ENCODE measurements around the gene ROR2.

The ROR2 gene

DNA sequence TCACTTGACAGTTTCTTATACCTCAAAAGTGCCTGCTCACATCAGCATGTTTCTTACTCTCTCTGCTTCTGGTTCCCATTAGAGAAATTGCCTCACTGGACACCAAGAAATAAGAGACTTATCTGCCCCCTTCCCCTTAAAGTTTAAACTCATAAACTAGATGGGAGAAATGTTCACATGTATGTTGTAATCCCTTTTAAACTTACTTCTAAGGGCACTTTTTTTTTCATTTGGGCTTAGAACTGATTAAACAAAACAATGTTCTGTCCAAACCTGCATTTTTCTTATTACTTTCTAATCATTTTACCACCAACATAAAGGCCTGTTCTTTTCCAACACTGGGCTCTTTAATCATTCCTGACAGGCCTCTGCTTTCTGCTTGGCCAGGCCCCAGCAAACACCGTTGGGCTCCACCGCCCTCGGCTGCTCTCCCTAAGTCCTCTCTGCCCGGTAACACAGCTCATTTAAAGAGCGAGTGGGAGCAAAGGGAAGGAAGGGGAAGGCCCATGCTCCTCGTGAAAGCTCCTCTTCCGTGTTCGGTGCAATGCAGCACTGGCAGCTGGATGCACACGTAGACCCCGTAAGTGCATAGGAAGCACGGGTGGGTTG lies 53.4 kb downstream of the ROR2 start:
- peak; percentile 63 for TF ChIP-seq ISL1 (CRISPR knock-in tag; IDR thresholded peaks at IDR 0.05)
- TF ChIP-seq ESRRG (CRISPR knock-in tag; IDR thresholded peaks at IDR 0.05), result no peak
- TF ChIP-seq RARB (CRISPR knock-in tag; IDR thresholded peaks at IDR 0.05), result no peak
- TF ChIP-seq ZFP30 (CRISPR knock-in tag; IDR thresholded peaks at IDR 0.05), result no peak
- no peak for TF ChIP-seq TOX (CRISPR knock-in tag; IDR thresholded peaks at IDR 0.05; ENCODE audit: borderline replicate concordance)
- TF ChIP-seq CSRNP3 (CRISPR knock-in tag; IDR thresholded peaks at IDR 0.05), result no peak
- no peak for TF ChIP-seq ARNTL (CRISPR knock-in tag; IDR thresholded peaks at IDR 0.05; ENCODE audit: borderline replicate concordance, low read depth)
- TF ChIP-seq, protein P1, sequence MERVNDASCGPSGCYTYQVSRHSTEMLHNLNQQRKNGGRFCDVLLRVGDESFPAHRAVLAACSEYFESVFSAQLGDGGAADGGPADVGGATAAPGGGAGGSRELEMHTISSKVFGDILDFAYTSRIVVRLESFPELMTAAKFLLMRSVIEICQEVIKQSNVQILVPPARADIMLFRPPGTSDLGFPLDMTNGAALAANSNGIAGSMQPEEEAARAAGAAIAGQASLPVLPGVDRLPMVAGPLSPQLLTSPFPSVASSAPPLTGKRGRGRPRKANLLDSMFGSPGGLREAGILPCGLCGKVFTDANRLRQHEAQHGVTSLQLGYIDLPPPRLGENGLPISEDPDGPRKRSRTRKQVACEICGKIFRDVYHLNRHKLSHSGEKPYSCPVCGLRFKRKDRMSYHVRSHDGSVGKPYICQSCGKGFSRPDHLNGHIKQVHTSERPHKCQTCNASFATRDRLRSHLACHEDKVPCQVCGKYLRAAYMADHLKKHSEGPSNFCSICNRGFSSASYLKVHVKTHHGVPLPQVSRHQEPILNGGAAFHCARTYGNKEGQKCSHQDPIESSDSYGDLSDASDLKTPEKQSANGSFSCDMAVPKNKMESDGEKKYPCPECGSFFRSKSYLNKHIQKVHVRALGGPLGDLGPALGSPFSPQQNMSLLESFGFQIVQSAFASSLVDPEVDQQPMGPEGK (CRISPR knock-in tag; IDR thresholded peaks at IDR 0.05; ENCODE audit: borderline replicate concordance), result no peak
- TF ChIP-seq PPARA (CRISPR knock-in tag; IDR thresholded peaks at IDR 0.05; ENCODE audit: borderline replicate concordance), result no peak
- no peak for TF ChIP-seq ZNF8 (CRISPR knock-in tag; IDR thresholded peaks at IDR 0.05)
- TF ChIP-seq OSR1 (CRISPR knock-in tag; IDR thresholded peaks at IDR 0.05), result no peak
- no peak for TF ChIP-seq CSDC2 (CRISPR knock-in tag; IDR thresholded peaks at IDR 0.05)
- TF ChIP-seq, protein P2, sequence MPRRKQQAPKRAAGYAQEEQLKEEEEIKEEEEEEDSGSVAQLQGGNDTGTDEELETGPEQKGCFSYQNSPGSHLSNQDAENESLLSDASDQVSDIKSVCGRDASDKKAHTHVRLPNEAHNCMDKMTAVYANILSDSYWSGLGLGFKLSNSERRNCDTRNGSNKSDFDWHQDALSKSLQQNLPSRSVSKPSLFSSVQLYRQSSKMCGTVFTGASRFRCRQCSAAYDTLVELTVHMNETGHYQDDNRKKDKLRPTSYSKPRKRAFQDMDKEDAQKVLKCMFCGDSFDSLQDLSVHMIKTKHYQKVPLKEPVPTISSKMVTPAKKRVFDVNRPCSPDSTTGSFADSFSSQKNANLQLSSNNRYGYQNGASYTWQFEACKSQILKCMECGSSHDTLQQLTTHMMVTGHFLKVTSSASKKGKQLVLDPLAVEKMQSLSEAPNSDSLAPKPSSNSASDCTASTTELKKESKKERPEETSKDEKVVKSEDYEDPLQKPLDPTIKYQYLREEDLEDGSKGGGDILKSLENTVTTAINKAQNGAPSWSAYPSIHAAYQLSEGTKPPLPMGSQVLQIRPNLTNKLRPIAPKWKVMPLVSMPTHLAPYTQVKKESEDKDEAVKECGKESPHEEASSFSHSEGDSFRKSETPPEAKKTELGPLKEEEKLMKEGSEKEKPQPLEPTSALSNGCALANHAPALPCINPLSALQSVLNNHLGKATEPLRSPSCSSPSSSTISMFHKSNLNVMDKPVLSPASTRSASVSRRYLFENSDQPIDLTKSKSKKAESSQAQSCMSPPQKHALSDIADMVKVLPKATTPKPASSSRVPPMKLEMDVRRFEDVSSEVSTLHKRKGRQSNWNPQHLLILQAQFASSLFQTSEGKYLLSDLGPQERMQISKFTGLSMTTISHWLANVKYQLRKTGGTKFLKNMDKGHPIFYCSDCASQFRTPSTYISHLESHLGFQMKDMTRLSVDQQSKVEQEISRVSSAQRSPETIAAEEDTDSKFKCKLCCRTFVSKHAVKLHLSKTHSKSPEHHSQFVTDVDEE (CRISPR knock-in tag; IDR thresholded peaks at IDR 0.05), result peak; percentile 53; the same call in 1 of the 2 replicates
- no peak for TF ChIP-seq ZC3H10 (CRISPR knock-in tag; IDR thresholded peaks at IDR 0.05)
- TF ChIP-seq POU6F1 (CRISPR knock-in tag; IDR thresholded peaks at IDR 0.05; ENCODE audit: borderline replicate concordance, low read depth), result no peak
- no peak for TF ChIP-seq ZFP3 (CRISPR knock-in tag; IDR thresholded peaks at IDR 0.05)
- peak; percentile 81 for TF ChIP-seq TCF4 (CRISPR knock-in tag; IDR thresholded peaks at IDR 0.05; ENCODE audit: borderline replicate concordance)
- TF ChIP-seq ZNF70 (CRISPR knock-in tag; IDR thresholded peaks at IDR 0.05), result peak; percentile 80; the same call in 1 of the 2 replicates
- TF ChIP-seq GLIS3 (CRISPR knock-in tag; IDR thresholded peaks at IDR 0.05), result no peak
- TF ChIP-seq CREB5 (CRISPR knock-in tag; IDR thresholded peaks at IDR 0.05; ENCODE audit: low read depth), result no peak
- no peak for TF ChIP-seq SNAI2 (CRISPR knock-in tag; IDR thresholded peaks at IDR 0.05)
- peak; percentile 89 for ATAC-seq

DNA sequence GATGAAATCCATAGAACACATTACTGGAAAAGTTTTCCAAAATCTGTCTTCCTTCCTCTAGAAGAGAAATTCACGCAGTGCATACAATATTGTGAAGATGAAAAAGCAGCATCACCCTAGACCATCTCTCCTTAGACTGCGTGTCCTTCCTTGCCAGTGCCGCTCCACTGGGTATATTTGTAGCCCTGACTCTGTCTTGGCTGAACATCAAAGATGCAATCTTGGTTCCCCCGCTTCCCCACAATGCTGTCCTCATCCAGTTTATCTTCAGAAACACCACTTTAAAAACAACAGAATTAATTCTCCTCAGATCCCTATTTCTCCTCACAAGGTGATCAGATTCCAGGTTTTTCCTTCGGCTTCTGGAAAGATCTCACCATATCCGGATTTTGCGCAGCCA lies 53.9 kb downstream of the ROR2 start:
- TF ChIP-seq PPARA (CRISPR knock-in tag; IDR thresholded peaks at IDR 0.05; ENCODE audit: borderline replicate concordance) (no peak), ZFP3 (CRISPR knock-in tag; IDR thresholded peaks at IDR 0.05) (no peak), ESRRG (CRISPR knock-in tag; IDR thresholded peaks at IDR 0.05) (no peak), ZNF8 (CRISPR knock-in tag; IDR thresholded peaks at IDR 0.05) (no peak), OSR1 (CRISPR knock-in tag; IDR thresholded peaks at IDR 0.05) (no peak), CSDC2 (CRISPR knock-in tag; IDR thresholded peaks at IDR 0.05) (no peak), ZC3H10 (CRISPR knock-in tag; IDR thresholded peaks at IDR 0.05) (no peak), ZNF70 (CRISPR knock-in tag; IDR thresholded peaks at IDR 0.05) (no peak), ZNF565 (CRISPR knock-in tag; conservative IDR thresholded peaks at IDR 0.05; ENCODE audit: low read depth) (no peak), ZFP30 (CRISPR knock-in tag; IDR thresholded peaks at IDR 0.05) (no peak), ISL1 (CRISPR knock-in tag; IDR thresholded peaks at IDR 0.05) (no peak)
- peak; percentile 64 for ATAC-seq

All from SK-N-SH treated with all-trans-retinoic acid at 6 μM for 48 hours (cell line).